Measurements from ENCODE around the gene CELSR1.

- TF ChIP-seq CTCF (conservative IDR thresholded peaks at IDR 0.05; ENCODE audit: low read length) (no peak), EZH2phosphoT487 (IDR thresholded peaks at IDR 0.05; ENCODE audit: borderline replicate concordance, low read depth, low read length) (no peak)
Measured at GRCh38 chr22:46452195-46453005, 85.0 kb downstream of the CELSR1 start.

Measured in OCI-LY7 (cell line).